HCT116 (cell line): ENCODE measurements around the gene ADAMTS6. TPM values are rescaled to one million over a fixed set of nuclear protein-coding genes. Genes with fewer than 3 reads are reported as not detected.

ENCODE experiments used
- ATAC-seq: fragments of 200-7000 bp; cut with Tn5 transposase; 2 replicates; pipeline ENCODE4 v1.9.1; 2020; ENCODE audit warnings: mild to moderate bottlenecking, moderate library complexity
- BruUV-seq: library from RNA; stranded (reverse); fragments of 400-500 nt; replicated peaks from 2 replicates; lab custom pipeline; 2021; lab: Mats Ljungman, UMichigan
- CTCF ChIA-PET: fragments of 300-600 bp; sonication (Branson Sonifier 250); formaldehyde crosslinking; loops from one replicate; lab custom pipeline; 2021; ENCODE audit warnings: antibody characterized with exemption; lab: Charles Lee
- POLR2A ChIA-PET: fragments of 300-600, 350-600 bp; sonication (Branson Sonifier 250); formaldehyde crosslinking; loops from one replicate; lab custom pipeline; 2021; ENCODE audit warnings: antibody characterized with exemption; lab: Charles Lee
- RAD21 ChIA-PET, 2 experiments: fragments of 300-600 bp; sonication (Branson Sonifier 250); formaldehyde crosslinking; loops; one replicate each; lab custom pipeline; 2023; ENCODE audit warnings: low total read pairs in 2 of 2; ENCODE audit not compliant: uncharacterized antibody in 2 of 2, unreplicated experiment in 2 of 2, low non-redundant PET in 1 of 2; lab: Charles Lee
- DNase-seq: peaks from one replicate; pipeline ENCODE4 v3.0.0-alpha.2; 2010; ENCODE audit warnings: low read depth, low spot score
- H2AFZ ChIP-seq: fragments of 200-600 bp; shearing (Covaris generic), sonication (generic); 2 replicates; pipeline ENCODE4 v1.6.1; 2017; ENCODE audit warnings: low read depth, mixed run types, mixed read lengths, antibody characterized with exemption, low read length; ENCODE audit not compliant: poor library complexity, severe bottlenecking
- H3K27ac ChIP-seq: 2 replicates; pipeline ENCODE4 v1.5.1; 2012; ENCODE audit warnings: low read depth, low read length
- H3K27me3 ChIP-seq: fragments of 200-600 bp; sonication (generic); 2 replicates; pipeline ENCODE4 v1.6.1; 2016; ENCODE audit warnings: mixed run types, low read length, mixed read lengths; ENCODE audit not compliant: insufficient read depth
- H3K36me3 ChIP-seq, 2 experiments: fragments of 200-500 bp in 1 of 2; fragments of 200-600 bp in 1 of 2; sonication (Bioruptor generic) in 1 of 2; sonication (generic) in 1 of 2; 2 replicates each; pipeline versions ENCODE4 v1.5.1 to v1.6.1; 2014 to 2016; ENCODE audit warnings: low read length in 2 of 2, inconsistent platforms in 1 of 2, mixed read lengths in 1 of 2, mixed run types in 1 of 2; ENCODE audit not compliant: insufficient read depth in 2 of 2, control insufficient read depth in 1 of 2
- H3K4me1 ChIP-seq, 2 experiments: fragments of 200-600 bp in 1 of 2; sonication (generic) in 1 of 2; 2 replicates each; pipeline versions ENCODE4 v1.5.1 to v1.6.1; 2012 to 2017; ENCODE audit warnings: low read length in 2 of 2, inconsistent platforms in 1 of 2, mild to moderate bottlenecking in 1 of 2, mixed read lengths in 1 of 2, mixed run types in 1 of 2, moderate library complexity in 1 of 2; ENCODE audit not compliant: insufficient read depth in 2 of 2, control insufficient read depth in 1 of 2
- H3K4me2 ChIP-seq: fragments of 200-600 bp; sonication (generic); 2 replicates; pipeline ENCODE4 v1.6.1; 2017; ENCODE audit warnings: mixed run types, low read length, mixed read lengths
- H3K4me3 ChIP-seq, 2 experiments: fragments of 200-600 bp in 1 of 2; sonication (generic) in 1 of 2; replicated peaks in 1 of 2; 2 replicates each; pipeline ENCODE4 v1.5.1; 2011 to 2016; ENCODE audit warnings: low read length in 2 of 2, control low read depth in 1 of 2, low read depth in 1 of 2, mild to moderate bottlenecking in 1 of 2, mixed read lengths in 1 of 2, mixed run types in 1 of 2
- H3K79me2 ChIP-seq: fragments of 200-600 bp; sonication (generic); 2 replicates; pipeline ENCODE4 v1.6.1; 2017; ENCODE audit warnings: mild to moderate bottlenecking, mixed run types, low read length, moderate library complexity, mixed read lengths; ENCODE audit not compliant: insufficient read depth
- H3K9ac ChIP-seq: fragments of 200-600 bp; sonication (generic); 2 replicates; pipeline ENCODE4 v1.6.1; 2016; ENCODE audit warnings: low read length, mixed read lengths
- H3K9me2 ChIP-seq: fragments of 200-600 bp; sonication (generic), shearing (Covaris generic); 2 replicates; pipeline ENCODE4 v1.6.1; 2017; ENCODE audit warnings: mixed run types, mild to moderate bottlenecking, moderate library complexity; ENCODE audit not compliant: insufficient read depth
- H3K9me3 ChIP-seq, 2 experiments: fragments of 200-500 bp in 1 of 2; fragments of 200-600 bp in 1 of 2; sonication (Bioruptor generic) in 1 of 2; sonication (generic) in 1 of 2; 2 replicates each; pipeline ENCODE4 v1.6.1; 2014 to 2017; ENCODE audit warnings: low read length in 2 of 2, mixed read lengths in 2 of 2, inconsistent platforms in 1 of 2, low read depth in 1 of 2, mild to moderate bottlenecking in 1 of 2, mixed run types in 1 of 2, moderate library complexity in 1 of 2; ENCODE audit not compliant: control insufficient read depth in 1 of 2, insufficient read depth in 1 of 2
- H4K20me1 ChIP-seq: fragments of 200-600 bp; sonication (generic), shearing (Covaris generic); 2 replicates; pipeline ENCODE4 v1.6.1; 2017; ENCODE audit warnings: mixed run types, mild to moderate bottlenecking, moderate library complexity; ENCODE audit not compliant: insufficient read depth
- CBX3 ChIP-seq: IDR thresholded peaks from 2 replicates; pipeline ENCODE4 v1.6.1; 2012; ENCODE audit warnings: low read depth
- EGR1 ChIP-seq: IDR thresholded peaks from 2 replicates; pipeline ENCODE4 v1.6.1; 2012; ENCODE audit warnings: low read depth
- EZH2 ChIP-seq: fragments of 200-600 bp; sonication (generic); IDR thresholded peaks from 2 replicates; pipeline ENCODE4 v1.6.1; 2017; ENCODE audit warnings: antibody characterized with exemption, mixed run types
- EZH2phosphoT487 ChIP-seq: fragments of 200-600 bp; IDR thresholded peaks from 2 replicates; pipeline ENCODE4 v1.6.1; 2018; ENCODE audit warnings: antibody characterized with exemption, borderline replicate concordance
- MAX ChIP-seq: IDR thresholded peaks from 2 replicates; pipeline ENCODE4 v1.6.1; 2012
- POLR2AphosphoS5 ChIP-seq: IDR thresholded peaks from 2 replicates; pipeline ENCODE4 v1.6.1; 2011; ENCODE audit warnings: mild to moderate bottlenecking, low read depth, low read length, moderate library complexity
- RAD21 ChIP-seq: IDR thresholded peaks from 2 replicates; pipeline ENCODE4 v1.6.1; 2012; ENCODE audit warnings: low read depth, mild to moderate bottlenecking
- SIN3A ChIP-seq: IDR thresholded peaks from 2 replicates; pipeline ENCODE4 v1.6.1; 2012; ENCODE audit warnings: low read depth
- SRF ChIP-seq: IDR thresholded peaks from 2 replicates; pipeline ENCODE4 v1.6.1; 2012; ENCODE audit warnings: low read depth
- TCF7L2 ChIP-seq: IDR thresholded peaks from 2 replicates; pipeline ENCODE4 v1.7.0; 2011; ENCODE audit warnings: borderline replicate concordance, inconsistent platforms; ENCODE audit not compliant: insufficient read depth, insufficient read length; ENCODE audit errors: extremely low read depth
- YY1 ChIP-seq: IDR thresholded peaks from 2 replicates; pipeline ENCODE4 v1.6.1; 2011; ENCODE audit warnings: low read length, low read depth, moderate library complexity, mild to moderate bottlenecking; ENCODE audit not compliant: insufficient replicate concordance; ENCODE audit errors: extremely low read depth
- ZFX ChIP-seq: fragments of 450-650 bp; IDR thresholded peaks from 2 replicates; pipeline ENCODE4 v1.6.1; 2017
- ZNF274 ChIP-seq: fragments of 200-500 bp; sonication (Bioruptor generic); IDR thresholded peaks from 2 replicates; pipeline ENCODE4 v1.6.1; 2014; ENCODE audit warnings: mild to moderate bottlenecking, low read depth, low read length, inconsistent platforms
- intact Hi-C: fragments of 100-400 bp; cut with micrococcal nuclease; formaldehyde crosslinking; loops from 2 replicates; pipeline ENCODE4 v1.10.0; 2022
- total RNA-seq: library from RNA; stranded (reverse); gene quantifications from one replicate; pipeline ENCODE4 v1.2.1, GENCODE V29; 2021; ENCODE audit not compliant: unreplicated experiment

ADAMTS6 gene
- total RNA-seq, 1 experiment from 2014 or later, result 0.93 TPM

DNA sequence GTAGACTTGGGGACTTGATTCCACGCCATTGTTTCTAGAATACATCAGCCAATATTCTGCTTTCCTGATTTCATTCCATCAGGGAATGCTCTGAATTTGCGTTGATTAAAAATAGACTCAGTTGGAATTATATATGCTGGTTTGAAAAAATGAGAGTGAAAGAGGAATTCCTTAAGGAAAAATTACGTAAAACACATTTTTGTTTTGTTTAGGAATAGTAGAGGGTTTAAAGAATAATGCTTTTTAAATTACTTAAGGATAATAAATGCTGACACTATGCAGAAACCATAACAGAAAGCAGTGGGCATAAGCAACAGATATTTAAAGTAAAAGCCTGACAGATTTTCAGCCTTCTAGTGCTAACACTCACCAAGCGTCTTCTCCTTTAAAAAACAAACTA lies 235.0 kb downstream of the ADAMTS6 start:
- no peaks in the 10 kb centered on the region for H3K4me1 ChIP-seq
- TF ChIP-seq CBX3 (no peak), SRF (no peak), ZFX (no peak), TCF7L2 (no peak), YY1 (no peak)
- TF ChIP-seq, all 23 proteins: peak for 0
- Histone ChIP-seq H3K36me3 (no peaks in the 10 kb centered on the region), H3K27ac (no peak overlapping the region), H3K4me2 (no peak overlapping the region), H2AFZ (no peak overlapping the region), H3K9me2 (no peaks in the 10 kb centered on the region), H3K4me3 (no peak overlapping the region), H3K9ac (no peak overlapping the region), H4K20me1 (no peaks in the 10 kb centered on the region), H3K27me3 (no peaks in the 10 kb centered on the region), H3K9me3 (no peaks in the 10 kb centered on the region), H3K79me2 (no peaks in the 10 kb centered on the region)
- ChIA-PET POLR2A (no interaction called here), CTCF (no interaction called here), RAD21 (no interaction called here)
- DNase-seq, result no peak
- intact Hi-C loops, result no loop called here
- ATAC-seq, result no peak
- no TSS peak for BruUV-seq

DNA sequence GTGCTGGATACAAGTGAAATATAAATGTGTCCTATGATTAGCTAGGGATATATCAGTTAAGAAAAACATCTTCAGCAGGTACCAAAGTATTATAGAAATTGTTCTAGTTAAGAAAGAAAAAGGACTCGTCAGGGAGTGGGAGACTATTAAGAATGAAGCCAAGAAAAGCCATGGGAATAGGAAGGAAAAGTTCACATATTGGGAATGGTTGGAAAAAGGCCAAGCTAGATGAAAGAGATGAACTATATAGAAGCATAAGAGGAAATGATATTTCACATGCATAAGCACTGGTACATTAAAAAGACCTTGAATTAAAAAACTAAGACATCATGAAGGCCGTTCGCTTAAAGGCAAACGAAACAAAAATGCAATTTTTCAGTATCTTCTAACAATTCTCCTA lies 237.7 kb downstream of the ADAMTS6 start:
- H3K4me1 ChIP-seq, result no peaks in the 10 kb centered on the region
- H3K9me2 ChIP-seq, result peaks cover 3% of the 10 kb centered on the region; the same call in 1 of the 2 replicates
- no peak for DNase-seq
- ATAC-seq, result no peak
- no peak overlapping the region for H3K27ac ChIP-seq
- H3K27me3 ChIP-seq, result no peaks in the 10 kb centered on the region
- no peaks in the 10 kb centered on the region for H4K20me1 ChIP-seq
- H3K4me2 ChIP-seq, result no peak overlapping the region
- POLR2A ChIA-PET, result no interaction called here
- H3K79me2 ChIP-seq, result no peaks in the 10 kb centered on the region
- H3K36me3 ChIP-seq, result no peaks in the 10 kb centered on the region
- no peak overlapping the region for H2AFZ ChIP-seq
- TF ChIP-seq ZNF274 (no peak), SRF (no peak), RAD21 (no peak), TCF7L2 (no peak), MAX (no peak), SIN3A (no peak), EZH2 (no peak), ZFX (no peak), CBX3 (no peak), EZH2phosphoT487 (no peak), EGR1 (no peak), POLR2AphosphoS5 (no peak)
- TF ChIP-seq, all 23 proteins: peak for 0
- BruUV-seq, result no TSS peak
- Histone ChIP-seq H3K9ac (no peak overlapping the region), H3K4me3 (no peak overlapping the region), H3K9me3 (no peaks in the 10 kb centered on the region)
- CTCF ChIA-PET, result no interaction called here
- intact Hi-C loops, result no loop called here
- RAD21 ChIA-PET, result no interaction called here
